GM21825 (cell line): ENCODE data around the gene LEO1.

Experiments used
- ATAC-seq: cut with Tn5 transposase; IDR thresholded peaks from one replicate; pipeline ENCODE4 v1.9.1; 2021; ENCODE audit warnings: mild to moderate bottlenecking, moderate library complexity; ENCODE audit not compliant: unreplicated experiment

The LEO1 gene

DNA sequence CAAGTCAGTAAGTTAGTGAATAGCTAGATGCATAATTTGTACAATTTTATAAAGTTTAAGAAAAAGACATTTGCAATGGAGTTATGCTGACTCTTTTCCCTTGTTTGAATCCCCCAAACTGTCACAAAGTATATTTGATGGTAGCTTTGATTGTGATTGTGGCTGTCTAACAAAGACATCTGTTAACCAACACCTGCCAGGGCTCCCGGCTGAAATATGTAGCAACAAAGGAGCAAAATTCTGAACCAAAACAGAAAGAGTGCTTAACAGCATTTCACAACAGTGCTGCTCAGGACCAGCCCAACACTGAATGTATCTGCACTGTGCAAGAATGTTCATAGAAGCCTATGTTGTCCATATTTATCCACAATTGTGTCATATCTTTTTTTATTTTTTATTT is 39.4 kb downstream of the LEO1 start:
- ATAC-seq, result no peak

DNA sequence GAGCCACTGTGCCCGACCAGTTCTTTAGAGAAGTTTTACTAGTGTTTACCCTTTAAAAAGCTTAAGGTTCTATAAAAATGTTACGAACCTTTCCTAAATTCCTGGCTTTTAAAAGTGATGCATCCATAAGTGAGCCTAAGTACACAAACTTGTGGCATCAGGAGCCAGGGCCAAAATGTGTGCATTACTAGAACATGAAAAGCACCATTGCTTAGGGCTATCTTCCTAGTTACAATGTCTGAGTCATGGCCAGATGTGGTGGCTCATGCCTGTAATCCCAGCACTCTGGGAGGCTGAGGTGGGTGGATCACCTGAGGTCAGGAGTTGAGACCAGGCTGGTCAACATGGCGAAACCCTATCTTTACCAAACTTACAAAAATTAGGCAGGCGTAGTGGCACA is 39.9 kb downstream of the LEO1 start:
- ATAC-seq, result no peak

DNA sequence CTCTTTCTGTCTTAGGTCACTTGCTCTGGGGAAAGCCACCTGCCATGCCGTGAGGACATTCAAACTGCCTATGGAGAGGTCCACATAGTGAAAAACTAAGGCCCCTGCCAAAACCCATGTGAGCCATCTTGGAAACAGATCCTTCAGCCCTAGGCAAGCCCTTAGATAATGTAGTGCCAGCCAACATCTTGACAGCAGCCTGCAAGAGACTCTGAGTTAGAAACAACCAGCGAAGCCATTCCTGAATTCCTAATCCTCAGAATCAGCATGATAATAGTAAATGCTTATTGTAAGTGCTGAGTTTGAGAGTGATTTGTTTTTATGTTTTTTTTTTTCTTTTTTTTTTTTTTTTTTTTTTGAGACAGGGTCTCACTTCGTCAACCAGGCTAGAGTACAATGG is 40.6 kb downstream of the LEO1 start:
- no peak for ATAC-seq

DNA sequence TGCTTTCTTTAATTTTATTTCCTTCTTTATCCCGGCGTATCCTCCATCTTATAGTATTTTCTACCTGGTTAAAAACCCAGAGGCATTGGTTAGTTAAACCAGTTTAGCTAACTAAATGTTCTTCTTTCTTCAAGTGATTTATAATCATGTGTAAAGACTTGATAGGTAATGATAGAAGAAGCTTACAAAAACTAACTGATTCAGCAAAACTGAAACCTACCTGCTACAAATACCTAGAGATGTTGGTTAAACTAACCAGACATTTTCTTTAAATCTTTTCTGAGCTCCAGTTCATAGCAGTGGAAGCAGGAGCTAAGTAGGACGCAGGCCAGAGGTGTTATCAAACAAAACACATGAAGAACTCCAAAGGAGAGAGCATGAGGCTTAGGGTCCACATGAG is 44.8 kb downstream of the LEO1 start:
- ATAC-seq, result no peak

DNA sequence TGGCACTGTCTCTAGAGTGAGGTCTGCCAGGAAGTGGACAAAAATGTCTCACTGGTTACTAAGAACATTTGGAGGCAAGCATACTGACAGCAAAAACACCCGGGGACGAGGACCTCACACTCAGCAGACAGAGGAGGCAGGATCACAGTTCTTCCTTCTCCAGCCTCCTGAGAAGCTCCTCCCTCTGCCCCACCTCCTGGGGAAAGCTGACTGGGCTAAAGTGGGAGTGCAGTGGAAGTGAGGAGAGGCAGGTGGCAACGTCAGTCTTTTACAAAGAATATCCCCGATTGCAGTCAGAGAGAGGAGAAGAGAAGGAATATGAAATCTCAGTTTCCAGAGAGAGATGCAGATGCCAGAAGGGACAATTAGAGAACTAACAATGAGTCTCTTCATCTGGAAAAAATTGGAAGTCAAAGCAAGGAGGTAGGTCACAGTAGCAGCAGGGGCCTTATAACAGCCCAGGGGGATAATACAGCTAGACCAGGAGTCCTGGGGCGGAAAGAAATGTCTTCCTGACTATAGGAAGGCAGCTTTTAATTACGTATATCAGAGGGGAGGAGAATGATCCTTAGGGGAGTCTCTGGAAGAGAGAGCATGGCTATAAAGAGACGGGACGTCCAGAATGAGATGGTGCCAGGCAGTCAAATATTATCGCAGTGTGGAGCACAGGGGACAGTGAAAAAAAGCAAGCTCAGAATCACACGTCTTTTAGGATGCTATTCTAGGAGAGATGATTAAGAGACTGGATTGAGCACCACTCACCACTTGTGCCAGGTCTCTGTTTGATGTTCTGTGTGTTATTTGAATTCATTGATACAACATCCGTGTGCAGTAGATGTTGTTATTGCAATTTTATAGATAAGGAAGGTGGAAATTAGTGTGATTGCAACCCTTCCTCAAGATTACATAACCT is 47.2 kb downstream of the LEO1 start:
- no peak for ATAC-seq

DNA sequence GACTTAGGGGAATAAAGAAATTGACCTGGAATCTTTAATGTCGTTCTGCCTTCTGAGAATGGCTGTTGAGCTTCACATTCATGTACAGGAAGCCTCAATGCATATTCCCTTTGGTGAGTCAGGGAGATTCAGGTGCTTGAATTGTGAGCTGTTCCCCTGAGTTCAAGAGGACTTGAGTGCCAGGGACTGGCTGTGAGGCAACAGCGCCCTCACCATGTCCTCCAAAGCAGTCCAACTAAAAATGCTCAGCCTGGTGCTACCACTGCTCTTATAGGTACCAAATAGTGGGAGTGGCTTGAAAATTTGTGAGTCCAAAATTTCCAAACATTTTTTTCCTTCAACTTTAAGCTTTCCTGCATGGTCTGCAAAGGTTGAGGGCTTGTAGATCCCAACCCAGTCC is 54.1 kb downstream of the LEO1 start:
- no peak for ATAC-seq

DNA sequence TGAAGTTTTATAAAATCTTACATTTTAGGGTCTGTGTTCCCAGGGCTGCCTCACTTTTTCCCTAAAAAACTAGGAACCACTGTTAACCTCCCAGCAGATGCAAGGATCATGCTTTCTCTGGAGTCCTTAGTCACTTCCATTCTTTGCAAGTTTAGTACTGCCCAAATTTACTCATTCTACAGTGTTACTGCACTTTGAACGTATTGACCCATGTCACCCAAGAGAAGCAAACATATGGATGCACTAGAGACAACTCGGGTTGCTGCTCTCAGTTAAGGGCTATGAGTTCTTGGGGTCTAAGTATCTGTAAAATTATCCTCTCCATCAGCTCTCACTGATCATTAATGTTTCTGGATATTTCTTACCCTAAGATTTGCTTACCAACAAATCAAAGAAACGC is 59.0 kb downstream of the LEO1 start:
- no peak for ATAC-seq

DNA sequence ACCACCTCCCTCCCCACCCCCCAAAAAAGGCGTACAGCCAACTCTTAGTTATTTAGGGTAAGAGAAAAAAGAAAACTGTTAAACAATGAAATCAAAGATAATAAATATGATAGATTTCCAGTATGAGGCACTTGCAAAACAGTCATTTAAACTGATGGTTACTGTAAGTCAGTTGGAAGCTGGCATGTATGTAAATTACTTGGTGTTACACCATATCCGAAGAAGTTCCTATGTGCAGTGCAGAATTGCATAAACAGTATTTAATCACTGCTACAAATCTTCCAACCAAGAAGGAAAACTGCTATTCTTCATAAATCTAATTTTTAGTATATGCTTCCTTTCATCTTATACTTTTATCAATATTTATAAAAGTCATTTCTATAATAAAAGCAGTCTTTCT is 62.0 kb downstream of the LEO1 start:
- no peak for ATAC-seq

DNA sequence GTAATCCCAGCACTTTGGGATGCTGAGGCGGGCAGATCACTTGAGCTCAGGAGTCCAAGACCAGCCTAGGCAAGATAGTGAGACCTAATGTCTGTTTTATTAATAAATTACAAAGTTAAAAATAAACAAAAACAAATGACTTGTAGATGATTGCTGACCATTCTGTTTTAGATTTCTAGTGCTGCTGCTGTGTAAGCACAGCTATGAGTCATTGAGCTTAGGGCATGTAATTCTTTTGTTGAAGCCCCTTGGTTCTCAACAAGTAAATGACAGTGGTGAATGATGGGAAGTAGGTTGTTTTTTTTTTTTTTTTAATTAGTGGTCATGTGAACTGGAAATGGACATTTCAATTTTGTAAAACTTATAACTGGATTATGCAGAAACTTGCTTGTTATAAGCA is 63.3 kb downstream of the LEO1 start:
- ATAC-seq, result no peak

DNA sequence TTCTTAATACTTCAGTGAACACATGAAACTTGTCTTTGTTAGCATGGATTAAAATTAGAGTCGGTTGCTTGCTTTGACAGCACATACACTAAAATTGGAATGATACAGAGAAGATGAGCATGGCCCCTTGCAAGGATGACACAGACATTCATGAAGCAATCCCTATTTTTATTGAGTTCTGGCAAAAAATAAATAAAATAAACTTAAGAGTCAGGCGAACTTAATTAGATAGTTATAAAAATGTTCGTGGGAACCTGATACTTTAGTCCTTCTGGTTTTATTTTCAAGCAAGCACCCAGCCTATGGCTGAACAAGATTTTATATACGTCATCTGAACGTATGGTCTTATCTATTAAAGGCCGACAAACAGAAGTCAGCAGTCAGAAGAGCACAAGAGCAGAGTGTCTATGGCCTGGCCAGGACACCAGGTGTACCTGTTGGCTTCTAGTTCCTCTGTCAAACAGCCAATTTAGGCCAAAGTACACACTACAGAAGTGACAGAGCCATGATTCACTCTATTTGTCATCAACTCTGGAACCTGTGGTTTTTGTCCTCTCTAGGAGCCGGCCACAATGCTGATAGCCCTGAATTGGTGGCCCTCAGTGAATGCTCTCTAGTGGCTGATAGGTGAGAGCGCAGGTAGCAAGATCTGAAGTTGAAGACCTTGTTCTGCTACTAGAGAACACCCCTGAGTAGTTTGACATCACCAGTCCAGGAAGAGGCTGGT is 64.3 kb downstream of the LEO1 start:
- no peak for ATAC-seq

DNA sequence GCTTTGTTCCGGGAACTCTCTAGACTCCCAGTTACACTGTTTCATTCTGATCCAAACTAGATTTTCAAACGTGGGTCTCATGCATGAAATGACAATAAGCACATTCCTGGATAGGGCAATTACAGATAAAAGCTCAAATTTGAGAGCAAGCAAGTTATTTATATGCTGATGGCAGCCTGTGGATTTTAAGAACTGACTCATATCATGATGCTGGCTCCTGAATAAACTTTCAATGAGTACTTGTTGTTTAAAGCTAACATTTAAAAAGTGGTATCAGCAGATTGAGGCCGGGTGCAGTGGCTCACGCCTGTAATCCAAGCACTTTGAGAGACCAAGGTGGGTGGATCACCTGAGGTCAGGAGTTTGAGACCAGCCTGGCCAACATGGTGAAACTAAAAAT is 66.6 kb downstream of the LEO1 start:
- no peak for ATAC-seq

DNA sequence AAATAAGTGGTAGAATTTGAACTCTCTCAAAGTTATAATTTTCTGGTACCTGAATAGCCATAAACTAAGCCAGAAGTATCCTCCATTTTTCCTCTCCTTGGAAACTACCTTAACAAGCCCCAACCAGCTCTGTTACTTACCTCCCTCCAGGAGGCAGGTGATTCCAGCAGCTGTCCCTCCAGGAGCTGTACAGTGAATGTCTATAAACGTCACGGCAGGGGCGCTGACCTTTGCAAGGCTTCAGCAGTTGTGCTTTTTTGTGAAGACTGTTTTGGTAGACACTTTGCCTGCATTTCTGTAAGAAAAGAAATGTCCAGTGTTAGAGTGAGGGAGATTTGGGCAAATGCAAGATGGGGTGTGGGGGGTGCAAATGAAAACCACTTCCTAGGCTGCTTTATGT is 67.2 kb downstream of the LEO1 start:
- ATAC-seq, result no peak

DNA sequence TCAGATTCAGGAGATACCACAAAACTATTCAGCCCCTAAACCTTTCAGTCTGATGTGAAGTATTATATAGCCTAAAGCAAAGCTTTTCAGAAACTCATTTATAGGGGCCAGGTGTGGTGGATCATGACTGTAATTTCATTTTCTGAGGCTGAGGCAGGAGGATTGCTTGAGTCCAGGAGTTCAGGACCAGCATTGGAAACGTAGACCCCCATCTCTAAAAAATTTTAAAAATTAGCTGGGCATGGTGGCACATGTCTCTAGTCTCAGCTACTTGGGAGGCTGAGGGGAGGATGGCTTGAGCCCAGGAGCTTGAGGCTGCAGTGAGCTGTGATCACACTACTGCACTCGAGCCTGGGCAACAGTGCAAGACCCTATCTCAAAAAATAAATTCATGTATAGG is 82.1 kb downstream of the LEO1 start:
- no peak for ATAC-seq

DNA sequence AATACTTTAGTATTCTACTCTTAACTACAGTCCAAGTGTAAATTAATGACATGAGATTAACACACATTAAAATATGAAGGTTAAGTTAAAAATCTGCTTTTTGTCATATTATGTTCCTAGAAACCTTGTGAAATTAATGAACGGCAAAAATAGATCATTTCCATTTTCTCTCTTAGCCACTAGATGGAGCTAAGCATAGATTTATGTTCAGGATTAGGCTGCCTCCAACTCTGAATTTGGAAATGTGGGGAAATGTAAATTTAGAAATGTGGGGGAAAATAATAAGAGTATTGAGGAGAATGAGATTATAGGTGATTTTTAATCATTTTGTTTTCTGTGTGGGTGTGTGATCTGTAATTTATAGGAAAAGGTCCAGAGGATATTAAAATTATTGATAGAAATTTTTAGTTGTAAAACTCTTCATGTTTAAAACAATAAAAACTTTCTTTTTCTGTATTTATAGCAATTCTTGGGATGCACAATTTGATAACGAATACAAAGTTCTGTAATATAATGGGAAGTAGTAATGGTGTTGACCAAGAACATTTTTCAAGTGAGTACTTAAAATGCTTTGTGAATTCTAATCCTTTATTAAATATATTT is 82.9 kb downstream of the LEO1 start:
- ATAC-seq, result no peak
